GM23248 (cell line): ENCODE measurements around the gene BHLHE41.

ENCODE experiments used
- EZH2 ChIP-seq: fragments of 200-600 bp; sonication (generic); IDR thresholded peaks from 2 replicates; pipeline ENCODE4 v1.6.1; 2018; ENCODE audit warnings: antibody characterized with exemption, mild to moderate bottlenecking; ENCODE audit not compliant: insufficient read depth, poor library complexity, severe bottlenecking
- EZH2phosphoT487 ChIP-seq: fragments of 200-600 bp; sonication (generic); IDR thresholded peaks from 2 replicates; pipeline ENCODE4 v1.6.1; 2018; ENCODE audit warnings: antibody characterized with exemption, moderate library complexity, mild to moderate bottlenecking, low read depth; ENCODE audit not compliant: insufficient read depth

- TF ChIP-seq EZH2 (no peak), EZH2phosphoT487 (no peak)
Measured at GRCh38 chr12:26101763-26102162, 23.1 kb downstream of the BHLHE41 start.
